HCT116 (cell line): Measurements from ENCODE around the gene RELL1. TPM values are rescaled to one million over a fixed set of nuclear protein-coding genes. Genes with fewer than 3 reads are reported as not detected.

Experiments
- ATAC-seq: fragments of 200-7000 bp; cut with Tn5 transposase; 2 replicates; pipeline ENCODE4 v1.9.1; 2020; ENCODE audit warnings: mild to moderate bottlenecking, moderate library complexity
- BruUV-seq: library from RNA; stranded (reverse); fragments of 400-500 nt; replicated peaks from 2 replicates; lab custom pipeline; 2021; lab: Mats Ljungman, UMichigan
- CTCF ChIA-PET: fragments of 300-600 bp; sonication (Branson Sonifier 250); formaldehyde crosslinking; loops from one replicate; lab custom pipeline; 2021; ENCODE audit warnings: antibody characterized with exemption; lab: Charles Lee
- POLR2A ChIA-PET: fragments of 300-600, 350-600 bp; sonication (Branson Sonifier 250); formaldehyde crosslinking; loops from one replicate; lab custom pipeline; 2021; ENCODE audit warnings: antibody characterized with exemption; lab: Charles Lee
- RAD21 ChIA-PET, 2 experiments: fragments of 300-600 bp; sonication (Branson Sonifier 250); formaldehyde crosslinking; loops; one replicate each; lab custom pipeline; 2023; ENCODE audit warnings: low total read pairs in 2 of 2; ENCODE audit not compliant: uncharacterized antibody in 2 of 2, unreplicated experiment in 2 of 2, low non-redundant PET in 1 of 2; lab: Charles Lee
- DNase-seq: peaks from one replicate; pipeline ENCODE4 v3.0.0-alpha.2; 2010; ENCODE audit warnings: low read depth, low spot score
- H2AFZ ChIP-seq: fragments of 200-600 bp; shearing (Covaris generic), sonication (generic); 2 replicates; pipeline ENCODE4 v1.6.1; 2017; ENCODE audit warnings: low read depth, mixed run types, mixed read lengths, antibody characterized with exemption, low read length; ENCODE audit not compliant: poor library complexity, severe bottlenecking
- H3K27ac ChIP-seq: 2 replicates; pipeline ENCODE4 v1.5.1; 2012; ENCODE audit warnings: low read depth, low read length
- H3K27me3 ChIP-seq: fragments of 200-600 bp; sonication (generic); 2 replicates; pipeline ENCODE4 v1.6.1; 2016; ENCODE audit warnings: mixed run types, low read length, mixed read lengths; ENCODE audit not compliant: insufficient read depth
- H3K36me3 ChIP-seq, 2 experiments: fragments of 200-500 bp in 1 of 2; fragments of 200-600 bp in 1 of 2; sonication (Bioruptor generic) in 1 of 2; sonication (generic) in 1 of 2; 2 replicates each; pipeline versions ENCODE4 v1.5.1 to v1.6.1; 2014 to 2016; ENCODE audit warnings: low read length in 2 of 2, inconsistent platforms in 1 of 2, mixed read lengths in 1 of 2, mixed run types in 1 of 2; ENCODE audit not compliant: insufficient read depth in 2 of 2, control insufficient read depth in 1 of 2
- H3K4me1 ChIP-seq, 2 experiments: fragments of 200-600 bp in 1 of 2; sonication (generic) in 1 of 2; 2 replicates each; pipeline versions ENCODE4 v1.5.1 to v1.6.1; 2012 to 2017; ENCODE audit warnings: low read length in 2 of 2, inconsistent platforms in 1 of 2, mild to moderate bottlenecking in 1 of 2, mixed read lengths in 1 of 2, mixed run types in 1 of 2, moderate library complexity in 1 of 2; ENCODE audit not compliant: insufficient read depth in 2 of 2, control insufficient read depth in 1 of 2
- H3K4me2 ChIP-seq: fragments of 200-600 bp; sonication (generic); 2 replicates; pipeline ENCODE4 v1.6.1; 2017; ENCODE audit warnings: mixed run types, low read length, mixed read lengths
- H3K4me3 ChIP-seq, 2 experiments: fragments of 200-600 bp in 1 of 2; sonication (generic) in 1 of 2; replicated peaks in 1 of 2; 2 replicates each; pipeline ENCODE4 v1.5.1; 2011 to 2016; ENCODE audit warnings: low read length in 2 of 2, control low read depth in 1 of 2, low read depth in 1 of 2, mild to moderate bottlenecking in 1 of 2, mixed read lengths in 1 of 2, mixed run types in 1 of 2
- H3K79me2 ChIP-seq: fragments of 200-600 bp; sonication (generic); 2 replicates; pipeline ENCODE4 v1.6.1; 2017; ENCODE audit warnings: mild to moderate bottlenecking, mixed run types, low read length, moderate library complexity, mixed read lengths; ENCODE audit not compliant: insufficient read depth
- H3K9ac ChIP-seq: fragments of 200-600 bp; sonication (generic); 2 replicates; pipeline ENCODE4 v1.6.1; 2016; ENCODE audit warnings: low read length, mixed read lengths
- H3K9me2 ChIP-seq: fragments of 200-600 bp; sonication (generic), shearing (Covaris generic); 2 replicates; pipeline ENCODE4 v1.6.1; 2017; ENCODE audit warnings: mixed run types, mild to moderate bottlenecking, moderate library complexity; ENCODE audit not compliant: insufficient read depth
- H3K9me3 ChIP-seq, 2 experiments: fragments of 200-500 bp in 1 of 2; fragments of 200-600 bp in 1 of 2; sonication (Bioruptor generic) in 1 of 2; sonication (generic) in 1 of 2; 2 replicates each; pipeline ENCODE4 v1.6.1; 2014 to 2017; ENCODE audit warnings: low read length in 2 of 2, mixed read lengths in 2 of 2, inconsistent platforms in 1 of 2, low read depth in 1 of 2, mild to moderate bottlenecking in 1 of 2, mixed run types in 1 of 2, moderate library complexity in 1 of 2; ENCODE audit not compliant: control insufficient read depth in 1 of 2, insufficient read depth in 1 of 2
- H4K20me1 ChIP-seq: fragments of 200-600 bp; sonication (generic), shearing (Covaris generic); 2 replicates; pipeline ENCODE4 v1.6.1; 2017; ENCODE audit warnings: mixed run types, mild to moderate bottlenecking, moderate library complexity; ENCODE audit not compliant: insufficient read depth
- CTCF ChIP-seq, 3 experiments: fragments of 200-600 bp in 1 of 3; sonication (generic) in 1 of 3; IDR thresholded peaks in 2 of 3; conservative IDR thresholded peaks in 1 of 3; 2 replicates each; pipeline ENCODE4 v1.5.1; 2012 to 2017; ENCODE audit warnings: low read depth in 2 of 3, low read length in 2 of 3, antibody characterized with exemption in 1 of 3, borderline replicate concordance in 1 of 3, control low read depth in 1 of 3, mild to moderate bottlenecking in 1 of 3, mixed read lengths in 1 of 3, mixed run types in 1 of 3, moderate library complexity in 1 of 3; ENCODE audit not compliant: insufficient read depth in 1 of 3
- EGR1 ChIP-seq: IDR thresholded peaks from 2 replicates; pipeline ENCODE4 v1.6.1; 2012; ENCODE audit warnings: low read depth
- ELF1 ChIP-seq: IDR thresholded peaks from 2 replicates; pipeline ENCODE4 v1.6.1; 2012; ENCODE audit warnings: low read depth, borderline replicate concordance
- POLR2A ChIP-seq: IDR thresholded peaks from 2 replicates; pipeline ENCODE4 v1.7.0; 2011; ENCODE audit warnings: borderline replicate concordance; ENCODE audit not compliant: insufficient read depth, insufficient read length; ENCODE audit errors: extremely low read depth
- intact Hi-C: fragments of 100-400 bp; cut with micrococcal nuclease; formaldehyde crosslinking; loops from 2 replicates; pipeline ENCODE4 v1.10.0; 2022
- total RNA-seq: library from RNA; stranded (reverse); gene quantifications from one replicate; pipeline ENCODE4 v1.2.1, GENCODE V29; 2021; ENCODE audit not compliant: unreplicated experiment
- TF ChIP-seq, protein P1 (sequence below): IDR thresholded peaks from 2 replicates; pipeline ENCODE4 v1.6.1; 2012
- TF ChIP-seq, protein P2 (sequence below): IDR thresholded peaks from 2 replicates; pipeline ENCODE4 v1.6.1; 2012
- TF ChIP-seq, protein P3 (sequence below): IDR thresholded peaks from 2 replicates; pipeline ENCODE4 v1.6.1; 2012; ENCODE audit warnings: low read depth

Gene RELL1
- total RNA-seq, 1 experiment from 2014 or later, result 30.2 TPM

DNA sequence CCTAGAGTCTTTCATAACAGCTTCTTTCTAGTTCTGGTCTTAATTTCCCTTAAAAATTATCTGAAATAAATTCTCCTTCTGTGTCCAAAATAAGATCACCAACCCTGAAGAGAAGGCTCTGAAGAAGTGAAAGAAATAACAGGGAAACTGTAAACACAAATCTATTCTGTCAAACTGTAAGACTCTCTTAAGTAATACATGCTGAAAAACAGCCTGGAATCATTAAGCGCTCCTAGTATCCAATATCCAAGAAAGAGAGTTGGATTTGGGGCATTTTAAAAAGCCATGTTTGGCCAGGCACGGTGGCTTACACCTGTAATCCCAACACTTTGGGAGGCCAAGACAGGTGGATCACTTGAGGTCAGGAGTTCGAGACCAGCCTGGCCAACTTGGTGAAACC, 53.3 kb downstream of the RELL1 start (continued):
- TF ChIP-seq CTCF (IDR thresholded peaks at IDR 0.05 in 2 of 3, conservative IDR thresholded peaks at IDR 0.05 in 1 of 3; ENCODE audit: borderline replicate concordance in 1 of 3, insufficient read depth in 1 of 3, low read depth in 2 of 3, low read length in 2 of 3), result no peak
- no peak for TF ChIP-seq ELF1
- TF ChIP-seq POLR2A, result no peak
- TF ChIP-seq, protein P1, sequence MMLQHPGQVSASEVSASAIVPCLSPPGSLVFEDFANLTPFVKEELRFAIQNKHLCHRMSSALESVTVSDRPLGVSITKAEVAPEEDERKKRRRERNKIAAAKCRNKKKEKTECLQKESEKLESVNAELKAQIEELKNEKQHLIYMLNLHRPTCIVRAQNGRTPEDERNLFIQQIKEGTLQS, result no peak

DNA sequence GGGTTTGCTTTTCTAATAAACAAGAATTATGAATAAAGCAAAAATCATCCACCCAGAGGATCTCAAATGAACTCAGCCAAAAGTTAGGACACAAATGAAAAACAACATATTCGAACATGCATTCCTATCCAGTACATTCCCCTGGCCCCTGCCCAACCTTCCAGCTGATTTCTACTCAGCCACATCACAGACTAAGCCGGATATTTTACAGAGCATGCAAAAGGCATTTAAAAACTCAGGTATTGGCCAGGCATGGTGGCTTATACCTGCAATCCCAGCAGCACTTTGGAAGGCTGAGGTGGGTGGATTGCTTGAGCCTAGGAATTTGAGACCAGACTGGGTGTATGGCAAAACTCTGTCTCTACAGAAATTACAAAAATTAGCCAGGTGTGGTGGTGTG, 54.6 kb downstream of the RELL1 start:
- H3K27me3 ChIP-seq, result no peaks in the 10 kb centered on the region
- H4K20me1 ChIP-seq, result no peaks in the 10 kb centered on the region
- H3K9ac ChIP-seq, result no peak overlapping the region
- RAD21 ChIA-PET, result no interaction called here
- H3K4me1 ChIP-seq, result peaks cover 9 to 17% of the 10 kb centered on the region in 2 experiments
- ATAC-seq, result no peak
- peaks cover 2 to 22% of the 10 kb centered on the region in 2 experiments; a peak in 1 of 4 replicates for H3K36me3 ChIP-seq
- H2AFZ ChIP-seq, result no peak overlapping the region
- H3K9me2 ChIP-seq, result no peaks in the 10 kb centered on the region
- POLR2A ChIA-PET, result no interaction called here
- no peaks in the 10 kb centered on the region for H3K9me3 ChIP-seq
- no peaks in the 10 kb centered on the region for H3K79me2 ChIP-seq
- intact Hi-C loops, result no loop called here
- no peak overlapping the region for H3K4me2 ChIP-seq
- TF ChIP-seq EGR1, result no peak
- TF ChIP-seq, protein P2, sequence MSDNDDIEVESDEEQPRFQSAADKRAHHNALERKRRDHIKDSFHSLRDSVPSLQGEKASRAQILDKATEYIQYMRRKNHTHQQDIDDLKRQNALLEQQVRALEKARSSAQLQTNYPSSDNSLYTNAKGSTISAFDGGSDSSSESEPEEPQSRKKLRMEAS, result no peak
- TF ChIP-seq, protein P3, sequence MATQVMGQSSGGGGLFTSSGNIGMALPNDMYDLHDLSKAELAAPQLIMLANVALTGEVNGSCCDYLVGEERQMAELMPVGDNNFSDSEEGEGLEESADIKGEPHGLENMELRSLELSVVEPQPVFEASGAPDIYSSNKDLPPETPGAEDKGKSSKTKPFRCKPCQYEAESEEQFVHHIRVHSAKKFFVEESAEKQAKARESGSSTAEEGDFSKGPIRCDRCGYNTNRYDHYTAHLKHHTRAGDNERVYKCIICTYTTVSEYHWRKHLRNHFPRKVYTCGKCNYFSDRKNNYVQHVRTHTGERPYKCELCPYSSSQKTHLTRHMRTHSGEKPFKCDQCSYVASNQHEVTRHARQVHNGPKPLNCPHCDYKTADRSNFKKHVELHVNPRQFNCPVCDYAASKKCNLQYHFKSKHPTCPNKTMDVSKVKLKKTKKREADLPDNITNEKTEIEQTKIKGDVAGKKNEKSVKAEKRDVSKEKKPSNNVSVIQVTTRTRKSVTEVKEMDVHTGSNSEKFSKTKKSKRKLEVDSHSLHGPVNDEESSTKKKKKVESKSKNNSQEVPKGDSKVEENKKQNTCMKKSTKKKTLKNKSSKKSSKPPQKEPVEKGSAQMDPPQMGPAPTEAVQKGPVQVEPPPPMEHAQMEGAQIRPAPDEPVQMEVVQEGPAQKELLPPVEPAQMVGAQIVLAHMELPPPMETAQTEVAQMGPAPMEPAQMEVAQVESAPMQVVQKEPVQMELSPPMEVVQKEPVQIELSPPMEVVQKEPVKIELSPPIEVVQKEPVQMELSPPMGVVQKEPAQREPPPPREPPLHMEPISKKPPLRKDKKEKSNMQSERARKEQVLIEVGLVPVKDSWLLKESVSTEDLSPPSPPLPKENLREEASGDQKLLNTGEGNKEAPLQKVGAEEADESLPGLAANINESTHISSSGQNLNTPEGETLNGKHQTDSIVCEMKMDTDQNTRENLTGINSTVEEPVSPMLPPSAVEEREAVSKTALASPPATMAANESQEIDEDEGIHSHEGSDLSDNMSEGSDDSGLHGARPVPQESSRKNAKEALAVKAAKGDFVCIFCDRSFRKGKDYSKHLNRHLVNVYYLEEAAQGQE, result no peak
- no peak for DNase-seq
- no peak overlapping the region for H3K27ac ChIP-seq
- no peak overlapping the region for H3K4me3 ChIP-seq
- CTCF ChIA-PET, result no interaction called here
- BruUV-seq, result no TSS peak
